K562 (cell line): ENCODE results near the gene PRM3. TPM values are rescaled to one million over a fixed set of nuclear protein-coding genes. Genes with fewer than 3 reads are reported as not detected.

ENCODE experiments used
- ATAC-seq: fragments of 200-7000 bp; cut with Tn5 transposase; 3 replicates; pipeline ENCODE4 v1.9.1; 2020; ENCODE audit warnings: moderate library complexity
- BruUV-seq: library from RNA; stranded (reverse); fragments of 400-500 nt; replicated peaks from 2 replicates; lab custom pipeline; 2021; lab: Mats Ljungman, UMichigan
- CTCF ChIA-PET: fragments of 300-600 bp; formaldehyde crosslinking; extraction: SDS; loops from one replicate; lab custom pipeline; 2021; ENCODE audit warnings: low intra/inter-chr PET ratio; lab: Yijun Ruan, JAX
- POLR2A ChIA-PET: fragments of 300-600, 350-650 bp; sonication (Branson Sonifier 250); formaldehyde crosslinking; extraction: SDS; loops from one replicate; lab custom pipeline; 2021; ENCODE audit warnings: antibody characterized with exemption, inconsistent platforms; lab: Yijun Ruan, JAX
- DNase-seq, 4 experiments: peaks; one replicate each; pipeline versions ENCODE4 v3.0.0 to v3.0.0-alpha.2; 2011 to 2018; ENCODE audit warnings: low spot score in 3 of 4, mixed read lengths in 3 of 4; ENCODE audit errors: extremely low read depth in 1 of 4
- FAIRE-seq: peaks from 2 replicates; lab custom pipeline; 2011; peaks lifted over from hg19 to GRCh38; lab: Jason Lieb, UNC
- H2AFZ ChIP-seq: 2 replicates; pipeline ENCODE4 v1.6.0; 2011; ENCODE audit warnings: low read depth, low read length, control low read depth, inconsistent platforms
- H3K27ac ChIP-seq: fragments of 200-600 bp; 3 replicates; pipeline ENCODE4 v1.8.0; 2011; ENCODE audit warnings: low read depth, mild to moderate bottlenecking, control low read depth, inconsistent platforms, low read length, moderate library complexity, mixed read lengths; ENCODE audit errors: extremely low read depth
- H3K27me3 ChIP-seq, 2 experiments: fragments of 300-600 bp in 1 of 2; 2 replicates in 1 of 2; 3 replicates in 1 of 2; pipeline versions ENCODE4 v1.6.0 to v1.8.0; 2011; ENCODE audit warnings: inconsistent platforms in 2 of 2, low read length in 2 of 2, mild to moderate bottlenecking in 1 of 2, mixed read lengths in 1 of 2, moderate library complexity in 1 of 2; ENCODE audit not compliant: control insufficient read depth in 2 of 2, insufficient read depth in 2 of 2
- H3K36me3 ChIP-seq: fragments of 300-600 bp; 3 replicates; pipeline ENCODE4 v1.8.0; 2011; ENCODE audit warnings: mild to moderate bottlenecking, low read length, inconsistent platforms; ENCODE audit not compliant: control insufficient read depth, insufficient read depth
- H3K4me1 ChIP-seq, 2 experiments: fragments of 200-600 bp in 1 of 2; replicated peaks in 1 of 2; 2 replicates in 1 of 2; 3 replicates in 1 of 2; pipeline versions ENCODE4 v1.5.1 to v1.8.0; 2011; ENCODE audit warnings: inconsistent platforms in 2 of 2, low read length in 2 of 2, mild to moderate bottlenecking in 1 of 2, mixed read lengths in 1 of 2, moderate library complexity in 1 of 2; ENCODE audit not compliant: control insufficient read depth in 2 of 2, insufficient read depth in 2 of 2
- H3K4me2 ChIP-seq: 2 replicates; pipeline ENCODE4 v1.6.1; 2011; ENCODE audit warnings: low read length, control low read depth, inconsistent platforms, mixed read lengths; ENCODE audit not compliant: insufficient read depth
- H3K4me3 ChIP-seq: fragments of 200-600 bp; sonication (generic), shearing (Covaris generic); 2 replicates; pipeline ENCODE4 v1.5.1; 2016; ENCODE audit warnings: control low read depth, inconsistent platforms
- H3K79me2 ChIP-seq: fragments of 200-600 bp; 3 replicates; pipeline ENCODE4 v1.8.0; 2011; ENCODE audit warnings: low read length, inconsistent platforms; ENCODE audit not compliant: control insufficient read depth, insufficient read depth
- H3K9ac ChIP-seq, 2 experiments: 2 replicates each; pipeline versions ENCODE4 v1.6.0 to v1.6.1; 2011; ENCODE audit warnings: low read depth in 2 of 2, low read length in 2 of 2, control low read depth in 1 of 2, inconsistent platforms in 1 of 2, mild to moderate bottlenecking in 1 of 2, mixed read lengths in 1 of 2; ENCODE audit not compliant: insufficient read depth in 1 of 2
- H3K9me1 ChIP-seq: one replicate; pipeline ENCODE4 v1.6.0; 2011; ENCODE audit warnings: inconsistent platforms, mild to moderate bottlenecking, low read length, moderate library complexity; ENCODE audit not compliant: control insufficient read depth, insufficient read depth
- H3K9me3 ChIP-seq: replicated peaks from 2 replicates; pipeline ENCODE4 v1.5.1; 2011; ENCODE audit warnings: low read depth, low read length, inconsistent platforms; ENCODE audit not compliant: control insufficient read depth, insufficient read depth
- H4K20me1 ChIP-seq: replicated peaks from 2 replicates; pipeline ENCODE4 v1.6.1; 2011; ENCODE audit warnings: low read length, inconsistent platforms, mixed read lengths; ENCODE audit not compliant: control insufficient read depth, insufficient read depth
- GATAD2B ChIP-seq: fragments of 450-650 bp; IDR thresholded peaks from 2 replicates; pipeline ENCODE4 v1.6.1; 2017; ENCODE audit warnings: mild to moderate bottlenecking, borderline replicate concordance
- HLTF ChIP-seq: fragments of 450-650 bp; IDR thresholded peaks from 2 replicates; pipeline ENCODE4 v1.6.1; 2016
- HNRNPL ChIP-seq: fragments of 200-400 bp; formaldehyde crosslinking; IDR thresholded peaks from 2 replicates; pipeline ENCODE4 v1.6.1; 2017; ENCODE audit warnings: low read depth, mild to moderate bottlenecking, low read length
- LEF1 ChIP-seq: fragments of 450-650 bp; IDR thresholded peaks from 2 replicates; pipeline ENCODE4 v1.6.1; 2016; ENCODE audit warnings: mild to moderate bottlenecking
- MYC ChIP-seq, 2 experiments: fragments of 250-450 bp in 1 of 2; sonication (Bioruptor Pico) in 1 of 2; IDR thresholded peaks; 2 replicates each; pipeline versions ENCODE4 v1.5.1 to v1.6.1; 2012 to 2021; ENCODE audit warnings: low read depth in 2 of 2, borderline replicate concordance in 1 of 2, improper control_type of control experiment in 1 of 2, low read length in 1 of 2, mild to moderate bottlenecking in 1 of 2, moderate library complexity in 1 of 2
- MYNN ChIP-seq, 2 experiments: sonication (generic); formaldehyde crosslinking in 1 of 2; IDR thresholded peaks; 2 replicates each; pipeline versions ENCODE4 v1.5.0 to v1.6.1; 2016 to 2020; ENCODE audit warnings: antibody characterized with exemption in 1 of 2, missing genetic modification reagents in 1 of 2
- NR1H2 ChIP-seq: sonication (generic); formaldehyde crosslinking; IDR thresholded peaks from 2 replicates; pipeline ENCODE4 v1.4.0; 2020; ENCODE audit warnings: mild to moderate bottlenecking, missing genetic modification reagents
- RNF2 ChIP-seq: sonication (generic); IDR thresholded peaks from 2 replicates; pipeline ENCODE4 v1.6.1; 2016
- UBTF ChIP-seq, 2 experiments: IDR thresholded peaks; 2 replicates each; pipeline ENCODE4 v1.6.1; 2012; ENCODE audit warnings: improper control_type of control experiment in 2 of 2, low read depth in 2 of 2, low read length in 2 of 2, borderline replicate concordance in 1 of 2
- ZNF408 ChIP-seq: fragments of 250-450 bp; sonication (Bioruptor Pico); IDR thresholded peaks from 2 replicates; pipeline ENCODE4 v1.4.0; 2020; ENCODE audit warnings: low read depth, mild to moderate bottlenecking, moderate library complexity
- WGBS: fragments of 100-300 bp; shearing (Covaris generic); methylation state at CpG from one replicate; pipeline ENCODE4 v1.1.6; 2016; ENCODE audit warnings: low coverage, mixed read lengths; ENCODE audit not compliant: insufficient coverage; ENCODE audit errors: missing lambda C conversion rate; 5-methylcytosine and 5-hydroxymethylcytosine counted together
- in situ Hi-C: fragments of 300-500 bp; cut with MboI; formaldehyde crosslinking; loops from 4 replicates; pipeline ENCODE4 v1.15.0; 2018; ENCODE audit warnings: inconsistent platforms, mixed read lengths
- intact Hi-C: fragments of 100-400 bp; cut with micrococcal nuclease; formaldehyde crosslinking; loops from 2 replicates; pipeline ENCODE4 v1.14.2; 2022
- polyA plus RNA-seq, 8 experiments: library from polyadenylated mRNA; depleted of rRNA in 4 of 8; stranded (reverse) in 5 of 8; unstranded in 3 of 8; fragments of >200 nt; fragmentation: Nextera tagmentation in 2 of 8; fragmentation: Illumina TruSeq in 1 of 8; extraction: Ambion mirVana in 2 of 8; extraction: Trizol in 1 of 8; gene quantifications; 2 replicates each; pipeline versions ENCODE4 v1.2.1 to v1.2.3, GENCODE V29; 2011 to 2014; ENCODE audit warnings: inconsistent platforms in 1 of 8, missing spikeins in 1 of 8
- total RNA-seq, 7 experiments: library from RNA; depleted of rRNA in 6 of 7; stranded (reverse); fragments of >200 nt in 6 of 7; fragmentation: Illumina TruSeq in 2 of 7; extraction: Trizol in 2 of 7; gene quantifications; 2 replicates each; pipeline versions ENCODE4 v1.2.1 to v1.2.3, GENCODE V29; 2011 to 2021; ENCODE audit warnings: low replicate concordance in 1 of 7
- TF ChIP-seq, protein P1 (sequence below): fragments of 450-650 bp; IDR thresholded peaks from 2 replicates; pipeline ENCODE4 v1.6.1; 2014; ENCODE audit warnings: low read depth, mild to moderate bottlenecking, moderate library complexity, borderline replicate concordance

The PRM3 gene
- total and polyA plus RNA-seq, 9 of the 15 experiments (the other 6 are each of a cell fraction or from before 2014, with no cell fraction given) = not detected

- no peaks in the 10 kb centered on the region for H3K9me3 ChIP-seq
- FAIRE-seq (no peak), ATAC-seq (no peak), DNase-seq (no peak)
- peaks cover 3 to 19% of the 10 kb centered on the region in 2 experiments; a peak in 2 of 5 replicates for H3K27me3 ChIP-seq
- H3K79me2 ChIP-seq = no peaks in the 10 kb centered on the region
- H3K4me3 ChIP-seq = no peak overlapping the region
- H3K9me1 ChIP-seq = no peaks in the 10 kb centered on the region
- 40% methylated on average over 4 of the region's 4 CpGs for WGBS
- no peaks in the 10 kb centered on the region for H4K20me1 ChIP-seq
- CTCF ChIA-PET = no interaction called here
- H2AFZ ChIP-seq = no peak overlapping the region
- no TSS peak for BruUV-seq
- intact Hi-C loops (no loop called here), in situ Hi-C loops (no loop called here)
- H3K27ac ChIP-seq = no peak overlapping the region
- no peak overlapping the region for H3K9ac ChIP-seq
- no peaks in the 10 kb centered on the region for H3K36me3 ChIP-seq
- peaks cover 6 to 13% of the 10 kb centered on the region in 2 experiments; a peak in 4 of 5 replicates for H3K4me1 ChIP-seq
- POLR2A ChIA-PET = interaction anchor here (1.0 kb wide), 1 partner anchor 12 kb away, joined by 4 read pairs; no protein-coding TSS in a partner anchor
- TF ChIP-seq HNRNPL = no peak
- TF ChIP-seq RNF2 = no peak
- TF ChIP-seq, all 486 proteins: peak for 0
- H3K4me2 ChIP-seq = no peak overlapping the region
Observed at GRCh38 chr16:11295672-11296071, 22.2 kb upstream of the PRM3 start.

GRCh38 chr16:11292076-11292748 lies 18.8 kb upstream of the PRM3 start:
- ChIA-PET POLR2A (interaction anchor here (0.6 kb wide), 1 partner anchor 12 kb away, joined by 4 read pairs; no protein-coding TSS in a partner anchor), CTCF (no interaction called here)
- in situ Hi-C loops = no loop called here
- TF ChIP-seq HLTF = no peak
- TF ChIP-seq MYNN (IDR thresholded peaks at IDR 0.05) = no peak
- TF ChIP-seq MYNN (CRISPR knock-in tag; IDR thresholded peaks at IDR 0.05) = no peak
- TF ChIP-seq GATAD2B = no peak
- no peak for TF ChIP-seq NR1H2
- TF ChIP-seq, protein P1, sequence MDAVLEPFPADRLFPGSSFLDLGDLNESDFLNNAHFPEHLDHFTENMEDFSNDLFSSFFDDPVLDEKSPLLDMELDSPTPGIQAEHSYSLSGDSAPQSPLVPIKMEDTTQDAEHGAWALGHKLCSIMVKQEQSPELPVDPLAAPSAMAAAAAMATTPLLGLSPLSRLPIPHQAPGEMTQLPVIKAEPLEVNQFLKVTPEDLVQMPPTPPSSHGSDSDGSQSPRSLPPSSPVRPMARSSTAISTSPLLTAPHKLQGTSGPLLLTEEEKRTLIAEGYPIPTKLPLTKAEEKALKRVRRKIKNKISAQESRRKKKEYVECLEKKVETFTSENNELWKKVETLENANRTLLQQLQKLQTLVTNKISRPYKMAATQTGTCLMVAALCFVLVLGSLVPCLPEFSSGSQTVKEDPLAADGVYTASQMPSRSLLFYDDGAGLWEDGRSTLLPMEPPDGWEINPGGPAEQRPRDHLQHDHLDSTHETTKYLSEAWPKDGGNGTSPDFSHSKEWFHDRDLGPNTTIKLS = no peak
- no peak for TF ChIP-seq UBTF (IDR thresholded peaks at IDR 0.05; ENCODE audit: borderline replicate concordance in 1 of 2, low read depth in 2 of 2, low read length in 2 of 2)
- no peak for TF ChIP-seq MYC (IDR thresholded peaks at IDR 0.05; ENCODE audit: low read depth, low read length)
- no peak for TF ChIP-seq MYC (CRISPR knock-in tag; IDR thresholded peaks at IDR 0.05; ENCODE audit: borderline replicate concordance, low read depth)
- TF ChIP-seq ZNF408 = no peak
- no peak for TF ChIP-seq LEF1

More at GRCh38 chr16:11292076-11292748, 18.8 kb upstream of the PRM3 start:
- Histone ChIP-seq H3K4me1 (peaks cover 0 to 5% of the 10 kb centered on the region in 2 experiments; a peak in 3 of 5 replicates), H3K9ac (no peak overlapping the region), H3K27ac (no peak overlapping the region), H4K20me1 (no peaks in the 10 kb centered on the region), H3K4me2 (no peak overlapping the region), H2AFZ (no peak overlapping the region), H3K9me3 (no peaks in the 10 kb centered on the region), H3K9me1 (no peaks in the 10 kb centered on the region), H3K79me2 (no peaks in the 10 kb centered on the region), H3K4me3 (no peak overlapping the region), H3K36me3 (no peaks in the 10 kb centered on the region), H3K27me3 (peaks cover 9 to 40% of the 10 kb centered on the region in 2 experiments)
- intact Hi-C loops = no loop called here
- BruUV-seq = no TSS peak
- DNase-seq (no peak), ATAC-seq (no peak), FAIRE-seq (no peak)
- WGBS = 12% methylated on average over 7 of the region's 7 CpGs
